T-cell (primary cell): ENCODE measurements around the gene PAIP1. TPM values are rescaled to one million over a fixed set of nuclear protein-coding genes. Genes with fewer than 3 reads are reported as not detected.
"Not testable (repeated sequence)": the region's sequence is repeated elsewhere in the genome, so short reads cannot be mapped to it uniquely, and the experiment has no call there.

Source experiments
- ATAC-seq, 4 experiments: fragments of 200-7000 bp in 3 of 4; fragments of 150-1000 bp in 1 of 4; cut with Tn5 transposase; replicated peaks in 1 of 4; 1 replicate in 3 of 4; 2 replicates in 1 of 4; pipeline ENCODE4 v1.10.0; 2021; ENCODE audit warnings: moderate library complexity in 3 of 4, mild to moderate bottlenecking in 2 of 4, moderate number of reproducible peaks in 1 of 4
- CTCF ChIA-PET, 2 donors: fragments of 300-600 bp; sonication (Branson Sonifier 250); formaldehyde crosslinking; loops; one replicate each; lab custom pipeline; 2022; ENCODE audit warnings: antibody characterized with exemption in 2 of 2; lab: Charles Lee
- POLR2A ChIA-PET, 2 donors: fragments of 300-600 bp; sonication (Branson Sonifier 250); formaldehyde crosslinking; loops; one replicate each; lab custom pipeline; 2022; ENCODE audit warnings: antibody characterized with exemption in 2 of 2; lab: Charles Lee
- DNase-seq, 35 experiments: peaks; one replicate each; pipeline versions ENCODE4 v3.0.0 to v3.0.0-alpha.2; 2013 to 2023
- H3K27ac ChIP-seq: one replicate; pipeline ENCODE4 v1.5.1; 2013; ENCODE audit warnings: low read length
- H3K27me3 ChIP-seq, 2 experiments: replicated peaks in 1 of 2; 1 replicate in 1 of 2; 2 replicates in 1 of 2; pipeline versions ENCODE4 v1.6.1 to v1.7.0; 2013; ENCODE audit warnings: low read length in 1 of 2, mixed read lengths in 1 of 2; ENCODE audit not compliant: control insufficient read depth in 2 of 2, insufficient read depth in 2 of 2; ENCODE audit errors: extremely low read depth in 1 of 2
- H3K36me3 ChIP-seq, 2 donors: 1 replicate in 1 of 2; 2 replicates in 1 of 2; pipeline versions ENCODE4 v1.6.1 to v1.7.0; 2013; ENCODE audit warnings: low read length in 1 of 2; ENCODE audit not compliant: control insufficient read depth in 2 of 2, insufficient read depth in 1 of 2; ENCODE audit errors: extremely low read depth in 1 of 2
- H3K4me1 ChIP-seq, 2 experiments: 1 replicate in 1 of 2; 2 replicates in 1 of 2; pipeline versions ENCODE4 v1.6.1 to v1.7.0; 2013; ENCODE audit warnings: low read length in 2 of 2, mixed read lengths in 1 of 2; ENCODE audit not compliant: insufficient read depth in 2 of 2, control insufficient read depth in 1 of 2; ENCODE audit errors: extremely low read depth in 1 of 2
- H3K4me3 ChIP-seq, 2 donors: 1 replicate in 1 of 2; 2 replicates in 1 of 2; pipeline versions ENCODE4 v1.5.1 to v1.7.0; 2013; ENCODE audit warnings: mild to moderate bottlenecking in 2 of 2, low read length in 1 of 2, moderate library complexity in 1 of 2; ENCODE audit not compliant: control insufficient read depth in 1 of 2; ENCODE audit errors: extremely low read depth in 1 of 2
- H3K9me3 ChIP-seq: 2 replicates; pipeline ENCODE4 v1.7.0; 2013
- H3K27ac Mint-ChIP-seq, 2 donors: one replicate each; pipeline ENCODE4 v1.8.0; 2020 to 2021; ENCODE audit warnings: mild to moderate bottlenecking in 2 of 2, mixed read lengths in 2 of 2
- H3K27me3 Mint-ChIP-seq, 2 donors: one replicate each; pipeline ENCODE4 v1.8.0; 2021 to 2022; ENCODE audit warnings: mixed read lengths in 2 of 2
- H3K36me3 Mint-ChIP-seq: one replicate; pipeline ENCODE4 v1.8.0; 2021; ENCODE audit warnings: mixed read lengths
- H3K4me1 Mint-ChIP-seq, 3 donors: one replicate each; pipeline ENCODE4 v1.8.0; 2020 to 2022; ENCODE audit warnings: mixed read lengths in 3 of 3, mild to moderate bottlenecking in 1 of 3
- H3K4me3 Mint-ChIP-seq, 3 donors: one replicate each; pipeline ENCODE4 v1.8.0; 2020 to 2022; ENCODE audit warnings: mild to moderate bottlenecking in 3 of 3, mixed read lengths in 3 of 3, moderate library complexity in 3 of 3
- H3K9me3 Mint-ChIP-seq, 3 donors: one replicate each; pipeline ENCODE4 v1.8.0; 2020 to 2022; ENCODE audit warnings: mixed read lengths in 3 of 3
- WGBS: methylation state at CpG from one replicate; pipeline ENCODE4 v1.1.5; 2013; ENCODE audit warnings: missing lambda C conversion rate; ENCODE audit not compliant: insufficient coverage; 5-methylcytosine and 5-hydroxymethylcytosine counted together
- total RNA-seq, 35 experiments: library from RNA in 6 of 35; stranded (reverse) in 6 of 35; fragments of 120-200 nt in 1 of 35; gene quantifications; one replicate each; pipeline versions ENCODE4 v1.2.1 to v1.2.4 and lab custom pipeline; 2013 to 2026

PAIP1 gene
- total RNA-seq, 5 donors from 2014 or later (not counting 1 experiment from before 2014, with no cell fraction given): 28.8 to 44.9 (median 35.0) TPM

DNA sequence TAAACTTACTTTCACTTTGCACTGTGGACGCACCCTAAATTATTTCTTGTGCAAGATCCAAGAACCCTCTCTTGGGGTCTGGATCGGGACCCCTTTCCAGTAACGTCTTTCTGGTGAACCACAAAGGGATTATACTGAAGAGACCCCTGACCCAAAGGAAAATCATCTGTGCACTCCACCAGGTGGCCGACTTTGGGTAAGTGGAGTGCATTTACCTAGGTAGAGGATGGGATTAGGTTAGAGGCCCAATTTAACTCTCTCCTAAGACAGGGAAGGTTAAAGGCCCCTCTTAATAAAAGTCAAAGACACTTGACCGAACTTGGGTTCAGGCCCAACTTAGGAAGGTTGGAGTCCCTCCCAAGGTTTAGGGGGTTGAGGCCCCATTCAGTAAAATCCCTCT is 8.2 kb upstream of the PAIP1 start:
- Mint-ChIP-seq H3K9me3 (no peaks in the 10 kb centered on the region), H3K4me1 (no peaks in the 10 kb centered on the region), H3K36me3 (peaks cover 6% of the 10 kb centered on the region), H3K27ac (no peak overlapping the region), H3K27me3 (peaks cover 4 to 10% of the 10 kb centered on the region in 2 donors), H3K4me3 (no peak overlapping the region)
- ATAC-seq (no peak), DNase-seq (no peak)
- H3K27me3 ChIP-seq: no peaks in the 10 kb centered on the region
- H3K4me3 ChIP-seq: no peak overlapping the region
- H3K9me3 ChIP-seq: no peaks in the 10 kb centered on the region
- no CpG with 5 or more reads among the region's 5 CpGs for WGBS
- CTCF ChIA-PET: no interaction called here
- H3K36me3 ChIP-seq: no peaks in the 10 kb centered on the region
- POLR2A ChIA-PET: no interaction called here
- H3K4me1 ChIP-seq: no peaks in the 10 kb centered on the region
- H3K27ac ChIP-seq: no peak overlapping the region

DNA sequence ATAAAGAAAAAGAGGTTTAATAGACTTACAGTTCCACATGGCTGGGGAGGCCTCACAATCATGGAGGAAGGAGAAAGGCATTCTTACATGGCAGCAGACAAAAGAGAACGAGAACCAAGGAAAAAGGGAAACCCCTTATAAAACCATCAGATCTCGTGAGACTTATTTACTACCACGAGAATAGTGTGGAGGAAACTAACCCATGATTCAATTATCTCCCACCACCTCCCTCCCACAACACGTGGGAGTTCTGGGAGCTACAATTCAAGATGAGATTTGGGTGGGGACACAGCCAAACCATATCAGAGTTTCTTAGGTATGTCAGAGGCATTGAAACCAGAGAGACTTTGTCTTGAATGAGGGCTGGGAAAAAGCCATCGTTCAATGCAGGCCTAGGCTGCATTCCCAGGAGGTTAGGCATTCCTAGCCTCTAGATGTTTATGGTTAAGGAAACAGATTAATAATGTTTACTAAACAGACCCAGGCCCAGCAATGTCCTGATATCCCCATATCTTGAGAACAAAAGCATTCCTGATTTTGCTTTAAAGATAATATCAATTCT is 7.5 kb upstream of the PAIP1 start:
- Histone ChIP-seq H3K36me3 (no peaks in the 10 kb centered on the region), H3K27ac (no peak overlapping the region), H3K27me3 (no peaks in the 10 kb centered on the region), H3K9me3 (no peaks in the 10 kb centered on the region), H3K4me1 (no peaks in the 10 kb centered on the region), H3K4me3 (no peak overlapping the region)
- no CpG with 5 or more reads among the region's 5 CpGs for WGBS
- DNase-seq (no peak), ATAC-seq (no peak)
- Mint-ChIP-seq H3K36me3 (peaks cover 6% of the 10 kb centered on the region), H3K27ac (no peak overlapping the region), H3K9me3 (no peaks in the 10 kb centered on the region), H3K27me3 (peaks cover 4 to 10% of the 10 kb centered on the region in 2 donors), H3K4me1 (no peaks in the 10 kb centered on the region), H3K4me3 (no peak overlapping the region)
- ChIA-PET CTCF (no interaction called here), POLR2A (no interaction called here)

DNA sequence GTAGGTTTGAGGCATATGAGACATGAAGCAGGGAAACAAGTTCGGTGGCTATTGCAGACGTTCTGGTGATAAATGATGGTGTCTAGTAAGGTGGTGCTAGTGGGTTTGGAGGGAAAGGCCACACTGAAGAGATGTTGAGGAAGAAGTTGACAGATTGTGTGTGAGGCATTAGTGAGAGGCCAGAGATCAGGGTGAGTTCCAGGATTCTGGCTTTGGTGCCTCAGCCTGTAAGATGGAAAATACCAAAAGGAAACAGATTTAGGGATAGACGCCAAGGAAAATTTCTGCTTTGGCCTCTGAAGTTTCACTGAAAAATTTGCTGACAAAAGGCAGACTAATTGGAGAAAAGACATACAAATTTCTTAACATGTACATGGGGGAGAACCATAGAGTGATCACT is 6.4 kb upstream of the PAIP1 start:
- Histone ChIP-seq H3K27me3 (no peaks in the 10 kb centered on the region), H3K4me3 (no peak overlapping the region), H3K36me3 (no peaks in the 10 kb centered on the region), H3K9me3 (no peaks in the 10 kb centered on the region), H3K27ac (no peak overlapping the region), H3K4me1 (no peaks in the 10 kb centered on the region)
- Mint-ChIP-seq H3K4me3 (no peak overlapping the region), H3K9me3 (no peaks in the 10 kb centered on the region), H3K4me1 (peaks cover 0 to 3% (median 0%) of the 10 kb centered on the region in 3 donors), H3K27me3 (peaks cover 4 to 10% of the 10 kb centered on the region in 2 donors), H3K27ac (no peak overlapping the region), H3K36me3 (peaks cover 6% of the 10 kb centered on the region)
- ChIA-PET POLR2A (no interaction called here), CTCF (no interaction called here)
- ATAC-seq (no peak), DNase-seq (no peak)
- WGBS: 95% methylated on average over 2 of the region's 3 CpGs

GRCh38 chr5:43561356-43561755 is 4.5 kb upstream of the PAIP1 start:
- no peaks in the 10 kb centered on the region for H3K36me3 ChIP-seq
- no peak overlapping the region for H3K4me3 Mint-ChIP-seq
- no peak overlapping the region for H3K4me3 ChIP-seq
- peaks cover 7 to 11% (median 7%) of the 10 kb centered on the region in 3 donors for H3K4me1 Mint-ChIP-seq
- peaks cover 3% of the 10 kb centered on the region for H3K36me3 Mint-ChIP-seq
- H3K27ac ChIP-seq: no peak overlapping the region
- ChIA-PET CTCF (no interaction called here), POLR2A (no interaction called here)
- H3K27me3 ChIP-seq: no peaks in the 10 kb centered on the region
- ATAC-seq (no peak), DNase-seq (no peak)
- peaks cover 4 to 10% of the 10 kb centered on the region in 2 donors for H3K27me3 Mint-ChIP-seq
- H3K4me1 ChIP-seq: peaks cover 0 to 9% of the 10 kb centered on the region in 2 experiments
- H3K27ac Mint-ChIP-seq: no peak overlapping the region
- H3K9me3 ChIP-seq: no peaks in the 10 kb centered on the region
- no peaks in the 10 kb centered on the region for H3K9me3 Mint-ChIP-seq

- Histone ChIP-seq H3K9me3 (no peaks in the 10 kb centered on the region), H3K36me3 (peaks cover 0 to under 1% of the 10 kb centered on the region in 2 donors), H3K27me3 (no peaks in the 10 kb centered on the region), H3K4me3 (no peak overlapping the region), H3K4me1 (peaks cover 8 to 9% of the 10 kb centered on the region in 2 experiments), H3K27ac (no peak overlapping the region)
- POLR2A ChIA-PET: no interaction called here
- CTCF ChIA-PET: interaction anchor here in 1 of 2 donors (0.6 to 0.7 kb wide), 2 partner anchors 14 to 239 kb away, joined by 7 read pairs; no protein-coding TSS in a partner anchor
- Mint-ChIP-seq H3K27ac (no peak overlapping the region), H3K4me3 (no peak overlapping the region), H3K36me3 (peaks cover 2% of the 10 kb centered on the region), H3K9me3 (no peaks in the 10 kb centered on the region), H3K27me3 (peaks cover 4 to 10% of the 10 kb centered on the region in 2 donors), H3K4me1 (peaks cover 7 to 11% (median 7%) of the 10 kb centered on the region in 3 donors)
- DNase-seq: no peak
- 54% methylated on average over 2 of the region's 2 CpGs for WGBS
- ATAC-seq: no peak
These were observed 3.3 kb upstream of the PAIP1 start for GRCh38 chr5:43560128-43560527.

DNA sequence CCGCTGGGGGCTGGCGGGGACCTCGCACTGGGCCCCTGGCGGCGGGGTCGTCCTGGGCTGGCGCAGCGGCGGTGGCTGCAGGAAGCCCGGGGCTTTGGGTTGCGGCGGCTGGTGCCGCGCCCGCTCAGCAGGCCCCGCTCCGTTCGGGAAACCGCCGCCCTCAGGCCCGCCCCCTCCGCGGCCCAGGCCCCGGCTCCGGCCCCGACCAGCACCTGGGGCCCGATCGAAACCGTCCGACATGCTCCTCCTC is 345 bp downstream of the PAIP1 start:
- H3K27me3 Mint-ChIP-seq, POLR2A ChIA-PET, H3K27me3 ChIP-seq, H3K27ac Mint-ChIP-seq, H3K36me3 Mint-ChIP-seq, H3K9me3 ChIP-seq, H3K9me3 Mint-ChIP-seq, DNase-seq: not testable (repeated sequence)
- H3K4me3 ChIP-seq: peak overlapping the region; percentile 74 to 87
- Mint-ChIP-seq H3K4me3 (peak overlapping the region in 2 of 3 donors; percentile 90 to 92), H3K4me1 (peaks cover 7 to 11% (median 7%) of the 10 kb centered on the region in 3 donors)
- peak overlapping the region; percentile 88 for H3K27ac ChIP-seq
- 0% methylated on average over 26 of the region's 30 CpGs for WGBS
- CTCF ChIA-PET: interaction anchor here in 1 of 2 donors (0.6 kb wide), 1 partner anchor 14 kb away, joined by 4 read pairs; no protein-coding TSS in a partner anchor
- peaks cover 0 to 34% of the 10 kb centered on the region in 2 donors for H3K36me3 ChIP-seq
- peak in 2 of 4 experiments; percentile 46 to 50 for ATAC-seq
- peaks cover 9 to 24% of the 10 kb centered on the region in 2 experiments for H3K4me1 ChIP-seq
